Transverse colon (tissue), 4 donors: Measurements from ENCODE around the gene GCNT1.

Experiments used
- EP300 ChIP-seq: sonication (generic); formaldehyde crosslinking; IDR thresholded peaks from one replicate; pipeline ENCODE4 v1.6.1; 2017; ENCODE audit warnings: antibody characterized with exemption, low read depth
- POLR2A ChIP-seq: fragments of 450-650 bp; IDR thresholded peaks from one replicate; pipeline ENCODE4 v1.6.1; 2016; ENCODE audit warnings: antibody characterized with exemption, mild to moderate bottlenecking, moderate library complexity
- POLR2AphosphoS5 ChIP-seq, 3 donors: sonication (generic); formaldehyde crosslinking; IDR thresholded peaks; one replicate each; pipeline ENCODE4 v1.6.1; 2016; ENCODE audit warnings: antibody characterized with exemption in 3 of 3
- TF ChIP-seq, protein P1 (sequence below), 5 experiments: fragments of 200-600 bp in 3 of 5; fragments of 450-650 bp in 2 of 5; sonication (generic) in 3 of 5; IDR thresholded peaks; 1 replicate in 2 of 5; 2 replicates in 3 of 5; pipeline ENCODE4 v1.5.1; 2016 to 2017; ENCODE audit warnings: antibody characterized with exemption in 5 of 5, inconsistent platforms in 3 of 5, mild to moderate bottlenecking in 2 of 5, moderate library complexity in 1 of 5

DNA sequence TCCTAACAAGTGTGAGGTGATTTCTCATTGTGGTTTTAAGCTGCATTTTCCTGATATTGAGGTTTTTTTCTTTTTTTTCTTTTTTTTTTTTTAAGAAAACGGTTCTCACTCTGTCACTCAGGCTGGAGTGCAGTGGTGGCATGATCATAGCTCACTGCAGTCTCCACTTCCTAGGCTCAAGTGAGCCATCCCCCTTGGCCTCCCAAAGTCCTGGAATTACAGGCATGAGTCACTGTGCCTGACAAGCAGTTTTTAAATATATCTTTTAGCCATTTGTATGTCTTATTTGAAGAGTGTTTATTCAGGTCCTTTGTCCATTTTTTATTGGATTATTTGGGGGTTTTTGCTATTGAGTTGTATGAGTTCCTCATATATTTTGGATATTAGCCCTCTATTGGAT is 53.8 kb downstream of the GCNT1 start:
- TF ChIP-seq, protein P1, sequence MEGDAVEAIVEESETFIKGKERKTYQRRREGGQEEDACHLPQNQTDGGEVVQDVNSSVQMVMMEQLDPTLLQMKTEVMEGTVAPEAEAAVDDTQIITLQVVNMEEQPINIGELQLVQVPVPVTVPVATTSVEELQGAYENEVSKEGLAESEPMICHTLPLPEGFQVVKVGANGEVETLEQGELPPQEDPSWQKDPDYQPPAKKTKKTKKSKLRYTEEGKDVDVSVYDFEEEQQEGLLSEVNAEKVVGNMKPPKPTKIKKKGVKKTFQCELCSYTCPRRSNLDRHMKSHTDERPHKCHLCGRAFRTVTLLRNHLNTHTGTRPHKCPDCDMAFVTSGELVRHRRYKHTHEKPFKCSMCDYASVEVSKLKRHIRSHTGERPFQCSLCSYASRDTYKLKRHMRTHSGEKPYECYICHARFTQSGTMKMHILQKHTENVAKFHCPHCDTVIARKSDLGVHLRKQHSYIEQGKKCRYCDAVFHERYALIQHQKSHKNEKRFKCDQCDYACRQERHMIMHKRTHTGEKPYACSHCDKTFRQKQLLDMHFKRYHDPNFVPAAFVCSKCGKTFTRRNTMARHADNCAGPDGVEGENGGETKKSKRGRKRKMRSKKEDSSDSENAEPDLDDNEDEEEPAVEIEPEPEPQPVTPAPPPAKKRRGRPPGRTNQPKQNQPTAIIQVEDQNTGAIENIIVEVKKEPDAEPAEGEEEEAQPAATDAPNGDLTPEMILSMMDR (IDR thresholded peaks at IDR 0.05) = no peak
- TF ChIP-seq EP300 (no peak), POLR2A (no peak), POLR2AphosphoS5 (IDR thresholded peaks at IDR 0.05) (no peak)
